ENCODE results near the gene MT1F.

MT1F gene

GRCh38 chr16:56647641-56648431 is 9.9 kb upstream of the MT1F start:
- peaks cover 27 to 52% of the 10 kb centered on the region in 2 donors for H3K27me3 ChIP-seq (ENCODE audit: control insufficient read depth in 1 of 2, insufficient read depth in 2 of 2, low read length in 2 of 2)
- no peaks in the 10 kb centered on the region for H3K36me3 ChIP-seq (ENCODE audit: control insufficient read depth in 2 of 2, insufficient read depth in 2 of 2, low read length in 2 of 2)
- no peak overlapping the region for H3K4me3 ChIP-seq (ENCODE audit: low read length in 2 of 2)
- H3K9me3 ChIP-seq (ENCODE audit: control insufficient read depth in 2 of 2, low read length in 2 of 2), result no peaks in the 10 kb centered on the region
- no peak overlapping the region for H3K27ac ChIP-seq (ENCODE audit: low read length)
- H3K9ac ChIP-seq (ENCODE audit: low read length in 2 of 2), result no peak overlapping the region
- H3K4me1 ChIP-seq (ENCODE audit: control insufficient read depth, insufficient read depth, low read length), result peaks cover 11% of the 10 kb centered on the region

- no peaks in the 10 kb centered on the region for H3K4me1 ChIP-seq (ENCODE audit: control insufficient read depth, insufficient read depth, low read length)
- no peak overlapping the region for H3K4me3 ChIP-seq (ENCODE audit: low read length in 2 of 2)
- peaks cover 25 to 38% of the 10 kb centered on the region in 2 donors for H3K27me3 ChIP-seq (ENCODE audit: control insufficient read depth in 1 of 2, insufficient read depth in 2 of 2, low read length in 2 of 2)
- H3K9ac ChIP-seq (ENCODE audit: low read length in 2 of 2), result no peak overlapping the region
- H3K36me3 ChIP-seq (ENCODE audit: control insufficient read depth in 2 of 2, insufficient read depth in 2 of 2, low read length in 2 of 2), result no peaks in the 10 kb centered on the region
- no peak overlapping the region for H3K27ac ChIP-seq (ENCODE audit: low read length)
- no peaks in the 10 kb centered on the region for H3K9me3 ChIP-seq (ENCODE audit: control insufficient read depth in 2 of 2, low read length in 2 of 2)
Measured at GRCh38 chr16:56649271-56649670, 8.5 kb upstream of the MT1F start.

GRCh38 chr16:56649820-56650219 is 7.9 kb upstream of the MT1F start:
- H3K4me1 ChIP-seq (ENCODE audit: control insufficient read depth, insufficient read depth, low read length), result no peaks in the 10 kb centered on the region
- no peaks in the 10 kb centered on the region for H3K36me3 ChIP-seq (ENCODE audit: control insufficient read depth in 2 of 2, insufficient read depth in 2 of 2, low read length in 2 of 2)
- H3K9ac ChIP-seq (ENCODE audit: low read length in 2 of 2), result no peak overlapping the region
- no peak overlapping the region for H3K4me3 ChIP-seq (ENCODE audit: low read length in 2 of 2)
- no peaks in the 10 kb centered on the region for H3K9me3 ChIP-seq (ENCODE audit: control insufficient read depth in 2 of 2, low read length in 2 of 2)
- H3K27me3 ChIP-seq (ENCODE audit: control insufficient read depth in 1 of 2, insufficient read depth in 2 of 2, low read length in 2 of 2), result peaks cover 20 to 34% of the 10 kb centered on the region in 2 donors
- no peak overlapping the region for H3K27ac ChIP-seq (ENCODE audit: low read length)

GRCh38 chr16:56651586-56651985 is 6.2 kb upstream of the MT1F start, which contains the start of gene MT1B:
Gene MT1B (plus strand): TSS chr16:56651886. CDS start chr16:56651954, 68 bp downstream.
- H3K9me3 ChIP-seq (ENCODE audit: control insufficient read depth in 2 of 2, low read length in 2 of 2), result no peaks in the 10 kb centered on the region
- no peak within 1 kb of the TSS for H3K4me3 ChIP-seq (ENCODE audit: low read length in 2 of 2)
- no peaks in the 10 kb centered on the region for H3K36me3 ChIP-seq (ENCODE audit: control insufficient read depth in 2 of 2, insufficient read depth in 2 of 2, low read length in 2 of 2)
- H3K27me3 ChIP-seq (ENCODE audit: control insufficient read depth in 1 of 2, insufficient read depth in 2 of 2, low read length in 2 of 2), result peaks cover 20 to 28% of the 10 kb centered on the region in 2 donors
- no peak within 1 kb of the TSS for H3K27ac ChIP-seq (ENCODE audit: low read length)
- H3K4me1 ChIP-seq (ENCODE audit: control insufficient read depth, insufficient read depth, low read length), result no peaks in the 10 kb centered on the region
- H3K9ac ChIP-seq (ENCODE audit: low read length in 2 of 2), result no peak within 1 kb of the TSS

- peaks cover 19 to 25% of the 10 kb centered on the region in 2 donors for H3K27me3 ChIP-seq (ENCODE audit: control insufficient read depth in 1 of 2, insufficient read depth in 2 of 2, low read length in 2 of 2)
- H3K27ac ChIP-seq (ENCODE audit: low read length), result no peak overlapping the region
- no peaks in the 10 kb centered on the region for H3K4me1 ChIP-seq (ENCODE audit: control insufficient read depth, insufficient read depth, low read length)
- H3K36me3 ChIP-seq (ENCODE audit: control insufficient read depth in 2 of 2, insufficient read depth in 2 of 2, low read length in 2 of 2), result no peaks in the 10 kb centered on the region
- H3K9me3 ChIP-seq (ENCODE audit: control insufficient read depth in 2 of 2, low read length in 2 of 2), result no peaks in the 10 kb centered on the region
- no peak overlapping the region for H3K4me3 ChIP-seq (ENCODE audit: low read length in 2 of 2)
- no peak overlapping the region for H3K9ac ChIP-seq (ENCODE audit: low read length in 2 of 2)
Measured at GRCh38 chr16:56652600-56652999, 5.2 kb upstream of the MT1F start.

GRCh38 chr16:56653218-56653617 is 4.5 kb upstream of the MT1F start:
- no peaks in the 10 kb centered on the region for H3K9me3 ChIP-seq (ENCODE audit: control insufficient read depth in 2 of 2, low read length in 2 of 2)
- no peaks in the 10 kb centered on the region for H3K36me3 ChIP-seq (ENCODE audit: control insufficient read depth in 2 of 2, insufficient read depth in 2 of 2, low read length in 2 of 2)
- H3K27me3 ChIP-seq (ENCODE audit: control insufficient read depth in 1 of 2, insufficient read depth in 2 of 2, low read length in 2 of 2), result peaks cover 16 to 25% of the 10 kb centered on the region in 2 donors
- H3K9ac ChIP-seq (ENCODE audit: low read length in 2 of 2), result no peak overlapping the region
- peaks cover 6% of the 10 kb centered on the region for H3K4me1 ChIP-seq (ENCODE audit: control insufficient read depth, insufficient read depth, low read length)
- no peak overlapping the region for H3K4me3 ChIP-seq (ENCODE audit: low read length in 2 of 2)
- H3K27ac ChIP-seq (ENCODE audit: low read length), result no peak overlapping the region

- H3K27ac ChIP-seq (ENCODE audit: low read length), result no peak overlapping the region
- peaks cover 40 to 51% of the 10 kb centered on the region in 2 donors for H3K27me3 ChIP-seq (ENCODE audit: control insufficient read depth in 1 of 2, insufficient read depth in 2 of 2, low read length in 2 of 2)
- H3K9ac ChIP-seq (ENCODE audit: low read length in 2 of 2), result no peak overlapping the region
- H3K36me3 ChIP-seq (ENCODE audit: control insufficient read depth in 2 of 2, insufficient read depth in 2 of 2, low read length in 2 of 2), result no peaks in the 10 kb centered on the region
- peaks cover 11% of the 10 kb centered on the region for H3K4me1 ChIP-seq (ENCODE audit: control insufficient read depth, insufficient read depth, low read length)
- H3K9me3 ChIP-seq (ENCODE audit: control insufficient read depth in 2 of 2, low read length in 2 of 2), result no peaks in the 10 kb centered on the region
- H3K4me3 ChIP-seq (ENCODE audit: low read length in 2 of 2), result peak overlapping the region; percentile 43 to 68
Measured at GRCh38 chr16:56658327-56658875, 642 bp downstream of the MT1F start.

GRCh38 chr16:56662357-56663354 is 4.9 kb downstream of the MT1F start:
- H3K9ac ChIP-seq (ENCODE audit: low read length in 2 of 2), result no peak overlapping the region
- H3K4me1 ChIP-seq (ENCODE audit: control insufficient read depth, insufficient read depth, low read length), result peaks cover 11% of the 10 kb centered on the region
- H3K27me3 ChIP-seq (ENCODE audit: control insufficient read depth in 1 of 2, insufficient read depth in 2 of 2, low read length in 2 of 2), result peaks cover 56 to 59% of the 10 kb centered on the region in 2 donors
- H3K9me3 ChIP-seq (ENCODE audit: control insufficient read depth in 2 of 2, low read length in 2 of 2), result no peaks in the 10 kb centered on the region
- no peak overlapping the region for H3K27ac ChIP-seq (ENCODE audit: low read length)
- H3K4me3 ChIP-seq (ENCODE audit: low read length in 2 of 2), result peak overlapping the region in 1 of 2 donors; percentile 22
- no peaks in the 10 kb centered on the region for H3K36me3 ChIP-seq (ENCODE audit: control insufficient read depth in 2 of 2, insufficient read depth in 2 of 2, low read length in 2 of 2)

- H3K27me3 ChIP-seq (ENCODE audit: control insufficient read depth in 1 of 2, insufficient read depth in 2 of 2, low read length in 2 of 2), result peaks cover 56 to 62% of the 10 kb centered on the region in 2 donors
- no peaks in the 10 kb centered on the region for H3K36me3 ChIP-seq (ENCODE audit: control insufficient read depth in 2 of 2, insufficient read depth in 2 of 2, low read length in 2 of 2)
- H3K4me1 ChIP-seq (ENCODE audit: control insufficient read depth, insufficient read depth, low read length), result peaks cover 11% of the 10 kb centered on the region
- no peak overlapping the region for H3K4me3 ChIP-seq (ENCODE audit: low read length in 2 of 2)
- no peaks in the 10 kb centered on the region for H3K9me3 ChIP-seq (ENCODE audit: control insufficient read depth in 2 of 2, low read length in 2 of 2)
- no peak overlapping the region for H3K27ac ChIP-seq (ENCODE audit: low read length)
- no peak overlapping the region for H3K9ac ChIP-seq (ENCODE audit: low read length in 2 of 2)
Measured at GRCh38 chr16:56664506-56664905, 6.7 kb downstream of the MT1F start.
